Activated gamma-delta T cell treated with anti-CD3 and anti-CD28 coated beads, Interleukin-2, amount 50 U/mL, for 16 hours (primary cell): ENCODE measurements around the gene TAPBPL.
A peak's percentile ranks its signal among the peaks of the same experiment; 100 is the strongest.
"Not testable (repeated sequence)": the region's sequence is repeated elsewhere in the genome, so short reads cannot be mapped to it uniquely, and the experiment has no call there.

Experiments used
- DNase-seq: peaks from one replicate; pipeline ENCODE4 v3.0.0-alpha.2; 2020; ENCODE audit warnings: low read depth

TAPBPL gene

GRCh38 chr12:6463858-6464257, 12.0 kb downstream of the TAPBPL start:
- DNase-seq: no peak

- DNase-seq: no peak
These were observed 12.7 kb downstream of the TAPBPL start for GRCh38 chr12:6464531-6464930.

GRCh38 chr12:6465467-6466183, 13.8 kb downstream of the TAPBPL start:
- DNase-seq: no peak

- no peak for DNase-seq
These were observed 14.3 kb downstream of the TAPBPL start for GRCh38 chr12:6466184-6466573.

- DNase-seq: not testable (repeated sequence)
These were observed 14.9 kb downstream of the TAPBPL start for GRCh38 chr12:6466751-6467150.

- not testable (repeated sequence) for DNase-seq
These were observed 15.9 kb downstream of the TAPBPL start for GRCh38 chr12:6467571-6468282.

- no peak for DNase-seq
These were observed 16.4 kb downstream of the TAPBPL start for GRCh38 chr12:6468283-6468575.

GRCh38 chr12:6469092-6469491, 17.2 kb downstream of the TAPBPL start:
- DNase-seq: no peak

GRCh38 chr12:6469609-6470374, 17.9 kb downstream of the TAPBPL start:
- no peak for DNase-seq

- peak; percentile 96 for DNase-seq
These were observed 18.7 kb downstream of the TAPBPL start, which contains the start of gene VAMP1 for GRCh38 chr12:6470375-6471163. TSS of gene VAMP1 (minus strand) at chr12:6470677. CDS start at chr12:6470531, 146 bp downstream.

GRCh38 chr12:6471989-6472360, 20.1 kb downstream of the TAPBPL start:
- DNase-seq: no peak

- DNase-seq: no peak
These were observed 20.6 kb downstream of the TAPBPL start for GRCh38 chr12:6472491-6472890.

- not testable (repeated sequence) for DNase-seq
These were observed 23.6 kb downstream of the TAPBPL start for GRCh38 chr12:6475233-6475975.

GRCh38 chr12:6476489-6476888, 24.6 kb downstream of the TAPBPL start:
- DNase-seq: no peak

- DNase-seq: not testable (repeated sequence)
These were observed 25.9 kb downstream of the TAPBPL start for GRCh38 chr12:6477601-6478377.

- DNase-seq: no peak
These were observed 26.6 kb downstream of the TAPBPL start for GRCh38 chr12:6478416-6478815.

- no peak for DNase-seq
These were observed 36.4 kb downstream of the TAPBPL start for GRCh38 chr12:6488240-6488639.

- DNase-seq: no peak
These were observed 37.6 kb downstream of the TAPBPL start for GRCh38 chr12:6489449-6489848.

GRCh38 chr12:6490673-6491072, 38.8 kb downstream of the TAPBPL start:
- DNase-seq: not testable (repeated sequence)

GRCh38 chr12:6492838-6493496, 41.1 kb downstream of the TAPBPL start, which contains the start of gene MRPL51:
TSS of gene MRPL51 (minus strand) at chr12:6493262. CDS start at chr12:6493136, 126 bp downstream.
- peak; percentile 94 for DNase-seq
